ENCODE measurements around the gene MYL7.

- TF ChIP-seq UBTF (CRISPR knock-in tag; IDR thresholded peaks at IDR 0.05): no peak
- TF ChIP-seq CREB1 (IDR thresholded peaks at IDR 0.05): no peak
- TF ChIP-seq CREB1 (CRISPR knock-in tag; IDR thresholded peaks at IDR 0.05): no peak
- no peak for TF ChIP-seq YY1 (IDR thresholded peaks at IDR 0.05; ENCODE audit: insufficient read depth, insufficient replicate concordance, low read depth, low read length)
- no peak for TF ChIP-seq RFX3 (CRISPR knock-in tag; IDR thresholded peaks at IDR 0.05)
- TF ChIP-seq CTCF (CRISPR knock-in tag; IDR thresholded peaks at IDR 0.05): no peak
- no peak for TF ChIP-seq AFF4 (CRISPR knock-in tag; IDR thresholded peaks at IDR 0.05)
These were observed 9.3 kb upstream of the MYL7 start for GRCh38 chr7:44150466-44150832.
